ENCODE measurements around the gene STUM. TPM values are rescaled to one million over a fixed set of nuclear protein-coding genes. Genes with fewer than 3 reads are reported as not detected.

STUM gene
- polyA plus RNA-seq, 1 of the 3 experiments (the other 2 are of a cell fraction) = not detected

DNA sequence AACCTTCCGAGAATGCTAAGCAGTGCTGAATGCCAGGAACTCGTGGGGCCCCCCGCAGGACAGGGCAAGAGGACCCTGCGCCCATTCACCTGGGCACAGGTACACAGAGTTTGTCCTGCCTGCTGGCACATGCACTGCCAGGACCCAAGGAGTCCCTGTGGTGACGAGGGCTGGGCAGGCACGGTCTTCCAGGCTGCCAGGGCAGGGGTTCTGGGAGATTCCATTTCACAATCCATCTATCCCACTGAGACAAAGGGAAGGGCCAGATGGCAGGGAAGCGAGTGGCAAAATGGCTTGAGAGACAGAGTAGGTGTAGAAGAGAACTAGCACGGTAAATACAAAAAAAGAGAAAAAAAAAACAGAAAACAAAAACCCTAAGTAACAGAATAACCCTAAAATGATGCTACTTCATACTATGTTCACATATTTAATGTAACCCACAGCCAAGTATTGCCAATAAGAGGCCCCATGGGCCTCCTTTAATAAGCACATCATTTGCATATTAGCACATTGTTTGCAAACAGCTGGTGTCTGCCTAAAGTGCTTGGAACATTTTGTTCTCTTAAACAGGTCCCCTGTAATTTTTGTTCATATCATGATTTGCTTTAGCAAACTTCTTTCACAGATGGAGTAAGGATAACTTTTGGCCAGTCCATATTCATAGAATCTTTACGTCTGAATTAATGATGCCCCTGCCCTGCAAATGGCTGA is 83.8 kb downstream of the STUM start:
- H3K4me2 ChIP-seq = no peak overlapping the region
- H3K9me2 ChIP-seq = no peaks in the 10 kb centered on the region
- H3K27me3 ChIP-seq (ENCODE audit: insufficient read depth) = no peaks in the 10 kb centered on the region
- H3K9me3 ChIP-seq = no peaks in the 10 kb centered on the region
- H3K27ac ChIP-seq (ENCODE audit: low read depth in 2 of 2, low read length in 1 of 2) = no peak overlapping the region
- no peaks in the 10 kb centered on the region for H3K79me2 ChIP-seq (ENCODE audit: insufficient read depth)
- H4K20me1 ChIP-seq (ENCODE audit: insufficient read depth) = no peaks in the 10 kb centered on the region
- H3K4me1 ChIP-seq (ENCODE audit: control insufficient read depth in 1 of 2, insufficient read depth in 2 of 2, low read depth in 1 of 2, low read length in 1 of 2) = no peaks in the 10 kb centered on the region; a peak in 1 of 4 replicates
- TF ChIP-seq RFX5 (IDR thresholded peaks at IDR 0.05; ENCODE audit: low read length) = no peak
- TF ChIP-seq, protein P1, sequence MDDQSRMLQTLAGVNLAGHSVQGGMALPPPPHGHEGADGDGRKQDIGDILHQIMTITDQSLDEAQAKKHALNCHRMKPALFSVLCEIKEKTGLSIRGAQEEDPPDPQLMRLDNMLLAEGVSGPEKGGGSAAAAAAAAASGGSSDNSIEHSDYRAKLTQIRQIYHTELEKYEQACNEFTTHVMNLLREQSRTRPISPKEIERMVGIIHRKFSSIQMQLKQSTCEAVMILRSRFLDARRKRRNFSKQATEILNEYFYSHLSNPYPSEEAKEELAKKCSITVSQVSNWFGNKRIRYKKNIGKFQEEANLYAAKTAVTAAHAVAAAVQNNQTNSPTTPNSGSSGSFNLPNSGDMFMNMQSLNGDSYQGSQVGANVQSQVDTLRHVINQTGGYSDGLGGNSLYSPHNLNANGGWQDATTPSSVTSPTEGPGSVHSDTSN (IDR thresholded peaks at IDR 0.05) = no peak
- TF ChIP-seq FOXJ3 (CRISPR knock-in tag; IDR thresholded peaks at IDR 0.05) = no peak
- no peak for TF ChIP-seq TCF12 (IDR thresholded peaks at IDR 0.05)
- TF ChIP-seq SMC3 (IDR thresholded peaks at IDR 0.05; ENCODE audit: low read depth, low read length) = no peak
- TF ChIP-seq EZH2phosphoT487 (IDR thresholded peaks at IDR 0.05; ENCODE audit: borderline replicate concordance, low read depth) = no peak
- H3K9ac ChIP-seq = no peak overlapping the region
- no peaks in the 10 kb centered on the region for H3K36me3 ChIP-seq (replicated peaks in 1 of 2; ENCODE audit: control insufficient read depth in 1 of 2, insufficient read depth in 2 of 2, low read length in 1 of 2)
- no peaks in the 10 kb centered on the region for H3F3A ChIP-seq (replicated peaks; ENCODE audit: insufficient read depth)
- DNase-seq = no peak
- 84% methylated on average over 8 of the region's 9 CpGs for WGBS (ENCODE audit: low lambda C conversion rate)
- POLR2A ChIA-PET = no interaction called here
- CTCF ChIA-PET = interaction anchor here (0.8 to 6.6 kb wide), 15 partner anchors 9 to 815 kb away, joined by 3 to 120 read pairs (median 7); partner anchors contain the start of gene STUM
- no peak overlapping the region for H2AFZ ChIP-seq (ENCODE audit: low read depth)
- no peak overlapping the region for H3K4me3 ChIP-seq (ENCODE audit: low read depth in 2 of 2, low read length in 1 of 2)

DNA sequence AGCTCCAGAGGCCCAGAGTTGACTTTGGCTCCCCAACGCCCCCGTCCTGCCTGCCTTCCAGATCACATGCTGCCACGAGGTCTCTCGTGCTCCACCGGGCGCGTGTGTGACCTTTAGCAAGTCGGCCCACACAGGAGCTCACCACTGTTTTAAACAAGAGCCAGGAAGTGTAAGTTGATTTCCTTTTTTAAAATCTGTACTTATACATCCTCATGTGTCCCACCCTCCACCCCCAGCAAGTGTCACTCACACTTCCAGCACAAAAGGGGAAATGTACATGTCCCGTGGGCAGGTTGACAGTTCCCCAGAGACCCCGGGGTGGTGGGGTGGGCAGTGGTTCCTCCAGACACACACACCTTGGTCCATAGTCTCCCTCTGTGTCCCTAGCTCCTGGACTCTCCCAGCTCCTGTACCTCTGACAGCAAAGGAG is 84.4 kb downstream of the STUM start:
- ChIA-PET POLR2A (no interaction called here), CTCF (interaction anchor here (0.6 to 6.6 kb wide), 27 partner anchors 8 to 815 kb away, joined by 3 to 120 read pairs (median 4); partner anchors contain the start of gene STUM)

More for the DNA sequence above, 84.4 kb downstream of the STUM start:
- Histone ChIP-seq H3K79me2 (ENCODE audit: insufficient read depth) (no peaks in the 10 kb centered on the region), H4K20me1 (ENCODE audit: insufficient read depth) (no peaks in the 10 kb centered on the region), H3K9ac (no peak overlapping the region), H2AFZ (ENCODE audit: low read depth) (no peak overlapping the region), H3K9me2 (no peaks in the 10 kb centered on the region), H3K4me1 (ENCODE audit: control insufficient read depth in 1 of 2, insufficient read depth in 2 of 2, low read depth in 1 of 2, low read length in 1 of 2) (no peaks in the 10 kb centered on the region; a peak in 1 of 4 replicates), H3K27ac (ENCODE audit: low read depth in 2 of 2, low read length in 1 of 2) (no peak overlapping the region), H3K36me3 (replicated peaks in 1 of 2; ENCODE audit: control insufficient read depth in 1 of 2, insufficient read depth in 2 of 2, low read length in 1 of 2) (no peaks in the 10 kb centered on the region), H3K27me3 (ENCODE audit: insufficient read depth) (no peaks in the 10 kb centered on the region), H3K9me3 (no peaks in the 10 kb centered on the region), H3K4me2 (no peak overlapping the region), H3F3A (replicated peaks; ENCODE audit: insufficient read depth) (no peaks in the 10 kb centered on the region), H3K4me3 (ENCODE audit: low read depth in 2 of 2, low read length in 1 of 2) (no peak overlapping the region)
- TF ChIP-seq TEAD4 (IDR thresholded peaks at IDR 0.05; ENCODE audit: borderline replicate concordance, insufficient read depth) = no peak
- TF ChIP-seq, protein P1 (IDR thresholded peaks at IDR 0.05) = no peak
- no peak for TF ChIP-seq FOSL2 (IDR thresholded peaks at IDR 0.05; ENCODE audit: borderline replicate concordance, low read depth)
- no peak for TF ChIP-seq TCF12 (IDR thresholded peaks at IDR 0.05)
- TF ChIP-seq, protein P2, sequence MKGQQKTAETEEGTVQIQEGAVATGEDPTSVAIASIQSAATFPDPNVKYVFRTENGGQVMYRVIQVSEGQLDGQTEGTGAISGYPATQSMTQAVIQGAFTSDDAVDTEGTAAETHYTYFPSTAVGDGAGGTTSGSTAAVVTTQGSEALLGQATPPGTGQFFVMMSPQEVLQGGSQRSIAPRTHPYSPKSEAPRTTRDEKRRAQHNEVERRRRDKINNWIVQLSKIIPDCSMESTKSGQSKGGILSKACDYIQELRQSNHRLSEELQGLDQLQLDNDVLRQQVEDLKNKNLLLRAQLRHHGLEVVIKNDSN (IDR thresholded peaks at IDR 0.05; ENCODE audit: borderline replicate concordance, low read depth) = no peak
- TF ChIP-seq SMC3 (IDR thresholded peaks at IDR 0.05; ENCODE audit: low read depth, low read length) = no peak
- TF ChIP-seq, protein P3, sequence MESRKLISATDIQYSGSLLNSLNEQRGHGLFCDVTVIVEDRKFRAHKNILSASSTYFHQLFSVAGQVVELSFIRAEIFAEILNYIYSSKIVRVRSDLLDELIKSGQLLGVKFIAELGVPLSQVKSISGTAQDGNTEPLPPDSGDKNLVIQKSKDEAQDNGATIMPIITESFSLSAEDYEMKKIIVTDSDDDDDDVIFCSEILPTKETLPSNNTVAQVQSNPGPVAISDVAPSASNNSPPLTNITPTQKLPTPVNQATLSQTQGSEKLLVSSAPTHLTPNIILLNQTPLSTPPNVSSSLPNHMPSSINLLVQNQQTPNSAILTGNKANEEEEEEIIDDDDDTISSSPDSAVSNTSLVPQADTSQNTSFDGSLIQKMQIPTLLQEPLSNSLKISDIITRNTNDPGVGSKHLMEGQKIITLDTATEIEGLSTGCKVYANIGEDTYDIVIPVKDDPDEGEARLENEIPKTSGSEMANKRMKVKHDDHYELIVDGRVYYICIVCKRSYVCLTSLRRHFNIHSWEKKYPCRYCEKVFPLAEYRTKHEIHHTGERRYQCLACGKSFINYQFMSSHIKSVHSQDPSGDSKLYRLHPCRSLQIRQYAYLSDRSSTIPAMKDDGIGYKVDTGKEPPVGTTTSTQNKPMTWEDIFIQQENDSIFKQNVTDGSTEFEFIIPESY (IDR thresholded peaks at IDR 0.05; ENCODE audit: borderline replicate concordance, low read depth) = no peak
- TF ChIP-seq MEF2A (IDR thresholded peaks at IDR 0.05; ENCODE audit: borderline replicate concordance, low read depth) = no peak
- no peak for TF ChIP-seq FOXM1 (IDR thresholded peaks at IDR 0.05; ENCODE audit: low read depth)
- no peak for DNase-seq
- 93% methylated on average over 10 of the region's 10 CpGs for WGBS (ENCODE audit: low lambda C conversion rate)
